NCI-H226 (cell line): ENCODE data around the gene FRRS1L.

Experiments used
- DNase-seq: peaks from one replicate; pipeline ENCODE4 v3.0.0-alpha.2; 2015

FRRS1L gene

DNA sequence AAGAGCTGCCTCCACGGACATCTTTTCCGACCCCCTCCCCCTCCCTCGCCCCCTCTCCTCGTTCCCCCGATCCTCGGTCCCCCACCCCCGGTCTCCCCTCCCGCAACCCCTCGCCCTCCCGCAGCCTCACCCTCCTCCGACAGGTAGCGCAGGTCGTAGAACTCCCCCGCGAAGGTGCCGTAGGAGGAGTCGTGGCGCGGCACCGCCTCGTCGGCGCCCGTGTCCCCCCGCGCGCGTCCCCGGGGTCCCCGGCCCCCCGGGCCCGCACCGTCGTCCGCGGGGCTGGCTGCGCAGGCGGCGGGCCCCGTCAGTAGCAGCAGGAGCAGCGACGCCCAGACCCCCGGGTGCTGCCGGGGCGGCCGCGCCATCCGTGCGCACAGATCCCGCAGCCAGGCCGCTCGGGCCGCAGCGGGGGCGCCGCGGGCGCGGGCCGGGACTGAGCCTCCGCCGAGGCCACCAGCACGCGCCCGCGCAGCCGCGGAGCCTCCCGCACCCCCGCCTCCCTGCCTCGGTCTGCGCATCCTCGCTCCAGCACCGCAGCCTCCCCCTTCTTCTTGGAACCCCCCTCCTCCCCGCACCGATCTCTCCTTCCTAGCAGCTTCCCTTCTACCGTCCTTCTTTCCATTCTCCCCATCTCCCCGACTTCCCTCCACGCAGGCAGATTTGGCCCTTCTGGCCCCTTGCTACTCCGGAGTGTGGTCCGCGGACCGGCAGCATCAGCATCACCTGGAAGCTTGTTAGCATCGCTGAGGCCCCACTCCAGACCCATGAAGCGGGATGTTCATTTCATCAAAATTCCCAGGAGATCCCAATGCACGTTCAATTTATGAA, at the start of gene FRRS1L:
Gene FRRS1L, minus strand, starts transcription at position 479 of the 831 bp plus-strand sequence. Its CDS starts 111 bp downstream, at position 368.
- DNase-seq: no peak

- DNase-seq: no peak
Observed at GRCh38 chr9:109214414-109214813, 47.4 kb upstream of the FRRS1L start.

GRCh38 chr9:109213285-109214121, 46.5 kb upstream of the FRRS1L start:
- DNase-seq: no peak

- no peak for DNase-seq
Observed at GRCh38 chr9:109212768-109213167, 45.7 kb upstream of the FRRS1L start.

DNA sequence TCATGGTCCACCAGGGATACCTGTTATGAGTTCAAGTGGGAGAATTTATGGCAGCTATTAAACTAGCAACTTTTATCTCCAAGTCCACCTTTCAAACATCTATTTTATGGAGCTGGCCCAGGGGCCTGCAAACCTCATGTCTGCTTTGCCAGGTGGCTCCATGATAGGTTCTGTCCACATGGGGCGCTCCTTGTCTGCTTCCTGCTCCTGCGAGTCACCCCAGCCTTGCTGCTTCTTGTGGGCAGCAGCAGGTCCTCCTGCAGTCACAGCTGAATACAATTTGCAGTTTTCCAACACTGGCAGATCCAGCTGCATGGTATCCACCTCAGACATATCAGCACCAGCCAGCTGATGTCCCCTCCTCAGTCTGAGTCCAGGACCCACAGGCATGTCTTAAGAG, 39.6 kb upstream of the FRRS1L start:
- DNase-seq: no peak

- DNase-seq: no peak
Observed at GRCh38 chr9:109205526-109205925, 38.5 kb upstream of the FRRS1L start.

DNA sequence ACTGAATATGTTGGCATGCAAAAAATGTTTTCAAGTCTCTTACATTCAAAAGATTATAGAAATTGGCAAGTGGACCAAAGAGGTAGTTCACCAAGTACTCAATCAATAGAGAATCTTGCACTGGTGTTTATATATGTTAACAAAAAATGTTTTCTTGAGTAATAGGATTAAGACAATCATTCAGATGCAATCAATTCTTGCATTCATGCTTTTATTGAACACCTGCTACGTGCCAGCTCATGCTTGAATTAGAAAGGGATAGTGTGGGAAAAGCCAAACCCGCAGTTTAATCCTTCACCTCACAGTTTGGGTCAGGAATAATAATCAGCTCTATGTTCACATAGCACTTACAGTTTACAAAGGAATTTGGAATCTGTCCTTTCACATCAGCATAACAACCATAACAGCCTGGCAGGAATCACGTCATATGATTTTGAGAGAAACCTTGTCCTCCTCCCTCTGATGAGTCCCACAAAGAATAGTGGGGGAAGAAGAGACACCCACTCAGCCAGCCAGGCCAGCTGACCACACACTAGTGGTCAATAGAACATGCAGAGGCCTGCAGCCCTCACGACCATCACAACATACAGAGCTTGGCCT, 36.8 kb upstream of the FRRS1L start:
- DNase-seq: no peak

GRCh38 chr9:109199676-109200075, 32.6 kb upstream of the FRRS1L start:
- no peak for DNase-seq

GRCh38 chr9:109198736-109199382, 31.8 kb upstream of the FRRS1L start:
- no peak for DNase-seq

- no peak for DNase-seq
Observed at GRCh38 chr9:109193974-109194556, 27.0 kb upstream of the FRRS1L start.

DNA sequence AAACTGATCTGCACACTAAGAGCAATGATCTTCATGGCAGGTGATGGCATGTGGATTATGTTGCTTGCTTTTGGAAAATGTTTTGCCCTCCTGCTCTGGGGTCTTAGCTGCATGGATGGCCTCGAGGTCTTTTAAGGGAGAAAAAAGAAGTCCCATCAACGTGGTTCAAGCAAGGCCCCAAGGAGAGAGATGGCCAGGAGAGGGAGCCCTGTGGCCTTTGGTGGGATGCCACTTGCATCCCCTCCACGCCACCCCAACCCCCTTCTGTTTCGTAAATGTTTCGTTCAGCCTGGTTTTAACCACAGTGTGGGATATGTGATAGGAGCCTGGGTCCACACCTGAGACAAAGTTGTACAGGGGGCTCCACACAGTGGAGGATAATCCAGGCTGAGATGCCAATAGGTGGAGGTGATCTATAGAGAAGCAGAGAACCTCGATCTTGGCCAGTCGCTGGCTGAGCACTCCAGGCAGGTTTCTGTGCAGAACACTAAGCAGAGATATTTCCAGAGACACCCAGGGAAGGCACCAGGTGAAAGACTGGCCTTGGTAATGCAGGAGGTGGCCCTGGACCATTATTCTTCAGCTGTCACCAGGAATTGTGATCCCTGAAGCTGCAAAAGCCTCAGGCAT, 25.8 kb upstream of the FRRS1L start:
- DNase-seq: no peak

- no peak for DNase-seq
Observed at GRCh38 chr9:109191746-109192145, 24.7 kb upstream of the FRRS1L start.

DNA sequence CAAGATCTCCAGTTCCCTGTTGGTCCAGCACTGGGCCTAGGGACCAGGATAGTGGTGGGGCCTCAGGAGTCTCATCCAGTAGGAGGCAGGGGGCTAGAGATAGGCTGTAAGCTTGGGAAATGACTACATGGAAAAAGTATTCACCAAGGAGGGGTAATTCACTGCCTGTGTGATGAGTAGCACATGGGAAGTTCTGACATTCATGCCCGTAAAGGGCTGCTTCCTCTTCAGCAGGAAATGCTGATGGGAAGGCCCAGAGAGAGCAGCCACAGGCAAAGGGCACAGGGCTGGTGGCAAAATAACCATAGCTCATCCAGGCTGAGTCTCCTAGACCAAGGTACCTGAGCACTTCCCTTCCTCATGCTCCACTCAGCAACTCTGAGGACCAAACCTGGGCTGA, 23.1 kb upstream of the FRRS1L start:
- DNase-seq: peak; percentile 58

- no peak for DNase-seq
Observed at GRCh38 chr9:109186857-109187520, 19.9 kb upstream of the FRRS1L start.

GRCh38 chr9:109182940-109183798, 16.1 kb upstream of the FRRS1L start:
- peak; percentile 19 for DNase-seq

- DNase-seq: no peak
Observed at GRCh38 chr9:109182550-109182939, 15.5 kb upstream of the FRRS1L start.

- DNase-seq: no peak
Observed at GRCh38 chr9:109181284-109181683, 14.2 kb upstream of the FRRS1L start.

- DNase-seq: no peak
Observed at GRCh38 chr9:109179801-109180523, 12.9 kb upstream of the FRRS1L start.

- DNase-seq: no peak
Observed at GRCh38 chr9:109176963-109177362, 9.9 kb upstream of the FRRS1L start.

DNA sequence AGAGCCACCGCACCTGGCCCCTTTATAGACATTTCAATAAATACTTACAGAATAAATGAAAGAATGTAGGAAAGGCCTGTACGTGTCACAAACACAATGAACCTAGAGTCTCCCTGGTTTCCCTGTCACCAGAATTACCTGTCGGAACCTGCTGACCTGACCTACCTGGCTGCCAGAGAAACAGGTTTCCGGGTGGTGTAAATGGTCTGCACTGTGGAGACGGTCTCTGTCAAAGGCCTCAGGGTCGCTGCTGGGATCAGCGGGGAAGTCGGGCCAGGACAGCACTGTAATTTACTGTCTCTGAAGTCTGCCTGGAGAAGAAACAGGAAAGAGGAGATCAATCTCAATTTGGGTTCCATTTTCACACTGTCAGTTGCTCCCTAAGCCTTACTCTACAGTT, 9.3 kb upstream of the FRRS1L start:
- DNase-seq: no peak
